Endothelial cell of hepatic sinusoid (primary cell): ENCODE measurements around the gene C16orf86.

Experiments used
- in situ Hi-C: cut with HindIII; loops from 2 replicates; pipeline ENCODE4 v1.10.0; 2017; ENCODE audit warnings: low sequenced_read_pairs

Gene C16orf86

GRCh38 chr16:67666032-67666551, 522 bp upstream of the C16orf86 start:
- in situ Hi-C loops = no loop called here

GRCh38 chr16:67667453-67667816, 821 bp downstream of the C16orf86 start:
- in situ Hi-C loops = no loop called here

- in situ Hi-C loops = no loop called here
Observed at GRCh38 chr16:67667817-67668494, 1.3 kb downstream of the C16orf86 start.

GRCh38 chr16:67668495-67669157, 2.0 kb downstream of the C16orf86 start:
- in situ Hi-C loops = no loop called here

GRCh38 chr16:67669499-67670101, 3.0 kb downstream of the C16orf86 start:
- in situ Hi-C loops = no loop called here

GRCh38 chr16:67672306-67672705, 5.7 kb downstream of the C16orf86 start:
- in situ Hi-C loops = no loop called here

- in situ Hi-C loops = no loop called here
Observed at GRCh38 chr16:67672739-67673662, 6.4 kb downstream of the C16orf86 start.

GRCh38 chr16:67673712-67674580, 7.3 kb downstream of the C16orf86 start:
- in situ Hi-C loops = no loop called here

GRCh38 chr16:67674851-67675578, 8.4 kb downstream of the C16orf86 start:
- in situ Hi-C loops = no loop called here

GRCh38 chr16:67675579-67675935, 8.9 kb downstream of the C16orf86 start:
- in situ Hi-C loops = no loop called here

GRCh38 chr16:67675999-67676398, 9.4 kb downstream of the C16orf86 start:
- in situ Hi-C loops = no loop called here

GRCh38 chr16:67676516-67676915, 9.9 kb downstream of the C16orf86 start:
- in situ Hi-C loops = no loop called here

- in situ Hi-C loops = no loop called here
Observed at GRCh38 chr16:67676939-67677338, 10.3 kb downstream of the C16orf86 start.

GRCh38 chr16:67677712-67678111, 11.1 kb downstream of the C16orf86 start:
- in situ Hi-C loops = no loop called here

GRCh38 chr16:67678354-67679023, 11.9 kb downstream of the C16orf86 start:
- in situ Hi-C loops = no loop called here

GRCh38 chr16:67679935-67680897, 13.6 kb downstream of the C16orf86 start:
- in situ Hi-C loops = loop anchor here (5.0 kb wide), 2 partner anchors 37 to 73 kb away; partner anchors contain the start of gene GFOD2

- in situ Hi-C loops = loop anchor here (5.0 kb wide), 2 partner anchors 34 to 76 kb away; partner anchors contain the start of gene GFOD2
Observed at GRCh38 chr16:67683767-67684166, 17.2 kb downstream of the C16orf86 start.
